HFFc6 (cell line): ENCODE measurements around the gene SLC6A1. TPM values are rescaled to one million over a fixed set of nuclear protein-coding genes. Genes with fewer than 3 reads are reported as not detected.
A peak's percentile ranks its signal among the peaks of the same experiment; 100 is the strongest.

Experiments
- DNase-seq: peaks from one replicate; pipeline ENCODE4 v3.0.0-alpha.2; 2018
- H3K27ac Mint-ChIP-seq: 2 replicates; pipeline ENCODE4 v1.8.0; 2020; ENCODE audit warnings: mild to moderate bottlenecking, mixed read lengths
- H3K27me3 Mint-ChIP-seq: 2 replicates; pipeline ENCODE4 v1.8.0; 2021; ENCODE audit warnings: mild to moderate bottlenecking, moderate library complexity, mixed read lengths; ENCODE audit not compliant: insufficient read depth
- H3K36me3 Mint-ChIP-seq: 2 replicates; pipeline ENCODE4 v1.8.0; 2021; ENCODE audit warnings: low read depth, mixed read lengths
- H3K4me1 Mint-ChIP-seq: 2 replicates; pipeline ENCODE4 v1.8.0; 2020; ENCODE audit warnings: low read depth, mixed read lengths
- H3K4me3 Mint-ChIP-seq: 2 replicates; pipeline ENCODE4 v1.8.0; 2020; ENCODE audit warnings: mild to moderate bottlenecking, moderate library complexity, mixed read lengths
- H3K9me3 Mint-ChIP-seq: 2 replicates; pipeline ENCODE4 v1.8.0; 2020; ENCODE audit warnings: mild to moderate bottlenecking, mixed read lengths
- CTCF ChIP-seq: fragments of 200-600 bp; sonication (generic); IDR thresholded peaks from 2 replicates; pipeline ENCODE4 v1.5.0; 2021; ENCODE audit warnings: antibody characterized with exemption, mild to moderate bottlenecking
- total RNA-seq, 6 experiments: library from RNA; stranded (reverse); fragmentation: NEBNext Ultra II Directional; extraction: Animal tissue kit (Norgen Biotek cat#: 25700); gene quantifications; 2 replicates in 1 of 6; 3 replicates in 5 of 6; pipeline ENCODE4 v1.2.3, GENCODE V29; 2021

Gene SLC6A1
- total RNA-seq, 6 experiments from 2014 or later: not detected

GRCh38 chr3:11084677-11085076 lies 92.1 kb downstream of the SLC6A1 start:
- no peak for DNase-seq
- no peak overlapping the region for H3K27ac Mint-ChIP-seq
- peaks cover 18% of the 10 kb centered on the region for H3K4me1 Mint-ChIP-seq
- H3K9me3 Mint-ChIP-seq: no peaks in the 10 kb centered on the region
- TF ChIP-seq CTCF: no peak
- H3K36me3 Mint-ChIP-seq: 0 out of 2 replicates have a peak, but pooled peaks cover 5% of the 10 kb centered on the region
- H3K4me3 Mint-ChIP-seq: no peak overlapping the region
- peaks cover 7% of the 10 kb centered on the region for H3K27me3 Mint-ChIP-seq

DNA sequence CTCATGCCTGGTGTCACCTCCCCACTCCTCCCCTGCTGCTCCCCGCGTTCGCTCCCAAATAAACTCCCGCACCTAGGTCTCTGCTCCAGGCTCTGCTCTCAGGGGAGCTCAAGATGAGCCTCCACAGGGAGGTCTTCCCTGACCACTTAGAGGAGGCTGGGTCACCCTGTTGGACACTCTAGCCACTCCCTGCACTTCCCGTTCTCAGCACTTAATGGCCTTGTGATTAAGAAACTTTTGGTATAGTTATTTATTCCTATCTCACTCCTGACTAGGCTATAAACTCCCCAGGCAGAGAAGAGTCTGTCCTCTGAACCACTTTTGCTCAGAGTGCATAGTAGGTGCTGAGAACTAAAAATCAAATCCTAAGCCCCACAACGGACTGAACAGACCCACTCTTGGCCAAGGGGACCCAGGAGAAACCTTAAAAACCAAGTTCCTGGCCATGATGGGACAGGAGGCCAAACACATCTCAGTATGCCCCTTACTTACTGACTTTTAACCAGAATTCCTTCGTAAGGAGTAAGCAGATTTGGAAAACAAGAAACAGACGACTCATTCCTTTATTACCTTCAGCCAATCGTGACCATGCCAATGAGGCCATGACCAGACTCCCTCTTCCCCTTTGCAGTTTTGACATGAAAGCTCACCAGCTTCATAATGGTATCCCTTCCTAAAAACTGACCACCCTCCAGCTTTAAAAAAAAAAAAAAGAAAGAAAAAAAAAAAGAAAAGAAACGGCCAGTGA lies 92.7 kb downstream of the SLC6A1 start:
- peak overlapping the region; percentile 9 for H3K27ac Mint-ChIP-seq

DNA sequence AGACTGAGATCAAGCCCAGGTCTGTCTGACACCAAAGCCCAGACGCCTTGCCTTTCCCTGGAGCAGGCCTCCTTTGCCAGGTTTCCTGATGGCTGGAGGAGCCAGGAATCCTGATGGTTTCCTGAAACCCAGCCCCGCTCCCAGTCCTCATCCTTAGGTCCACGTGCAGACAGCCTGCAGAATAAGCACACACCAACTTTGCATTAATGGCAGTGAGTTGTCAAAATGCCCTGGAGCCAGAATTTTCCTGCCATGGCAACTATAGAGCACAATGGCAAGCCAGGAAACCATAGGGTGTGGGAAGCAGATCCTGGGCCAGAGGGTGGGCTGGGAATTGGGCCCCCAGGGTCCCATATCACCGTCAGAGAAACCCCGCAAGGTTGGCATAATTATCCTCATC lies 94.3 kb downstream of the SLC6A1 start:
- Mint-ChIP-seq H3K9me3 (no peaks in the 10 kb centered on the region), H3K4me3 (no peak overlapping the region), H3K4me1 (peaks cover 24% of the 10 kb centered on the region), H3K36me3 (0 out of 2 replicates have a peak, but pooled peaks cover under 1% of the 10 kb centered on the region), H3K27ac (no peak overlapping the region), H3K27me3 (peaks cover 5% of the 10 kb centered on the region)
- no peak for DNase-seq
- TF ChIP-seq CTCF: no peak

More for the DNA sequence above, 92.7 kb downstream of the SLC6A1 start:
- DNase-seq: no peak
- Mint-ChIP-seq H3K36me3 (0 out of 2 replicates have a peak, but pooled peaks cover 5% of the 10 kb centered on the region), H3K27me3 (peaks cover 7% of the 10 kb centered on the region), H3K9me3 (no peaks in the 10 kb centered on the region), H3K4me3 (no peak overlapping the region), H3K4me1 (peaks cover 18% of the 10 kb centered on the region)
- TF ChIP-seq CTCF: no peak

- H3K27ac Mint-ChIP-seq: no peak overlapping the region
- DNase-seq: no peak
- H3K36me3 Mint-ChIP-seq: no peaks in the 10 kb centered on the region
- peaks cover 2% of the 10 kb centered on the region for H3K27me3 Mint-ChIP-seq
- H3K4me3 Mint-ChIP-seq: no peak overlapping the region
- peaks cover 24% of the 10 kb centered on the region for H3K4me1 Mint-ChIP-seq
- H3K9me3 Mint-ChIP-seq: no peaks in the 10 kb centered on the region
- no peak for TF ChIP-seq CTCF
Observed at GRCh38 chr3:11088066-11088465, 95.5 kb downstream of the SLC6A1 start.

DNA sequence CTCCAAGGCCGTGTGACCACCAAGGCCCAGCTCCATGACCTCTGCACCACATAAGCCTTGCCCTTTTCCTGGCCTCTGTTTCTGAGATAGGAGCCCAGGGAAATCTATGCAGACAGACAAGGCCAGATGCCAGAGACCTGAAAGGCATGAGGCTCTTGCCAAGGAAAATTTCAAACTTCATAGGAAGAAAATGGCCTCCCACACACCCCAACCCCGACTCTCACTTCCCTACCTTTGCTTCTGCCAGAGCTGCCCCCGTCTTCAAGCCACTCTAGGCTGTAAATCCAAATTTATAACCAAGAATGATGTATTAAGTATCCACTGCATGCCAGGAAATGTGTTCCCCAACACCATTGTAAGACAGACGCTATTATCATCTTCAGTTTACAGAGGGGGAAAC lies 96.3 kb downstream of the SLC6A1 start:
- no peaks in the 10 kb centered on the region; the same call in none of the 2 replicates for H3K27me3 Mint-ChIP-seq
- H3K36me3 Mint-ChIP-seq: no peaks in the 10 kb centered on the region
- no peak overlapping the region for H3K4me3 Mint-ChIP-seq
- no peak for TF ChIP-seq CTCF
- DNase-seq: no peak
- H3K27ac Mint-ChIP-seq: no peak overlapping the region
- no peaks in the 10 kb centered on the region for H3K9me3 Mint-ChIP-seq
- H3K4me1 Mint-ChIP-seq: peaks cover 24% of the 10 kb centered on the region

Other genes with a start within 250 kb of the SLC6A1 start
- gene SLC6A11, start 176.5 kb upstream of the SLC6A1 start, total RNA-seq: under 1 TPM in 1 of 6 experiments, not detected in 5; 0.05 TPM
- gene HRH1, start 161.7 kb downstream of the SLC6A1 start, total RNA-seq: 1 to 10 TPM; 4.9 to 8.4 (median 6.4) TPM